Measurements from ENCODE around the gene BCL2L14.
"Not testable (repeated sequence)": the region's sequence is repeated elsewhere in the genome, so short reads cannot be mapped to it uniquely, and the experiment has no call there.

BCL2L14 gene

DNA sequence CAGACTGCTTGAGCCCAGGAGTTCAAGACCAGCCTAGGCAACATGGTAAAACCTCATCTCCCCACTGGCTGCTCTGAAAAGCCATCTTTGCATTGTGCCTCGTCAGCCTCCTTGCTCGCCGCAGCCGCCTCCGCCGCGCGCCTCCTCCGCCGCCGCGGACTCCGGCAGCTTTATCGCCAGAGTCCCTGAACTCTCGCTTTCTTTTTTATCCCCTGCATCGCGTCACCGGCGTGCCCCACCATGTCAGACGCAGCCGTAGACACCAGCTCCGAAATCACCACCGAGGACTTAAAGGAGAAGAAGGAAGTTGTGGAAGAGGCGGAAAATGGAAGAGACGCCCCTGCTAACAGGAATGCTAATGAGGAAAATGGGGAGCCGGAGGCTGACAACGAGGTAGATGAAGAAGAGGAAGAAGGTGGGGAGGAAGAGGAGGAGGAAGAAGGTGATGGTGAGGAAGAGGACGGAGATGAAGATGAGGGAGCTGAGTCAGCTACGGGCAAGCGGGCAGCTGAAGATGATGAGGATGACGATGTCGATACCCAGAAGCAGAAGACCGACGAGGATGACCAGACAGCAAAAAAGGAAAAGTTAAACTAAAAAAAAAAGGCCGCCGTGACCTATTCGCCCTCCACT lies 40.3 kb downstream of the BCL2L14 start:
- DNase-seq, result not testable (repeated sequence)

DNA sequence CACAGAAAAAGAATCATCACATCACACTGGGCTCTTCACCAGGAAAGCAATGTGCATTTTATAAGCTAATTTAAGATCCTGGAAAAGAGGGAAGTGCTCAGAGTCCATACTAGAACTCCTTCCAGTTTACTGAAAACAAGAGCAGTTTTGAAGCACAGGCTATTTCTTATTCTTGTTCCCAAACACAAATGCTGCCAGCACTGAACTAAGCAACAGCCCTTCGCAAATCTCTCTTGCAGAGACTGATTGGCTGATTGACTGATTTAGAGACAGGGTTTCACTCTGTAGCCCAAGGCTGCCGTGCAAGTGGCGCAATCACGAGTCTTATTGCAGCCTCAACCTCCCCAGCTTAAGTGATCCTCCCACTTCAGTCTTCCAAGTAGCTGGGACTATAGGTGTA lies 44.8 kb downstream of the BCL2L14 start:
- DNase-seq, result peak; percentile 24

DNA sequence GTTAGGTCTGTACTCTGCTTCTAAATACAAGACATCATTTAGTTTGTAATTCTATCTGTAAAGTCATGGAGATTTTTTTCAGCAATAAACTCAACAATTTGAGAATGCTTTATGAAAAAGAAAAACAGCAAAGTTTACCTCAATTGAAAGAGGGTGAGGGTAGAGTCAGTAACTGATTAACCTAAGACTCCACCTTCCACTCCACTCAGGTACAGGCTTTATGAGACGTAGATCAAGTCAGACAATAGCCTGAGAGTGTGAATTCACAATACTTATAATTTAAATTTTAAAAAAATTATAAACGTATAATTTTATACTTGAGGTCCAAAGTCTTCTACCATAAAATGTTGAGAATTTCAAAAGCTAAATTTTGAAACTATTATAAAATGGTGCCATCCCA lies 45.9 kb downstream of the BCL2L14 start:
- no peak for DNase-seq

DNA sequence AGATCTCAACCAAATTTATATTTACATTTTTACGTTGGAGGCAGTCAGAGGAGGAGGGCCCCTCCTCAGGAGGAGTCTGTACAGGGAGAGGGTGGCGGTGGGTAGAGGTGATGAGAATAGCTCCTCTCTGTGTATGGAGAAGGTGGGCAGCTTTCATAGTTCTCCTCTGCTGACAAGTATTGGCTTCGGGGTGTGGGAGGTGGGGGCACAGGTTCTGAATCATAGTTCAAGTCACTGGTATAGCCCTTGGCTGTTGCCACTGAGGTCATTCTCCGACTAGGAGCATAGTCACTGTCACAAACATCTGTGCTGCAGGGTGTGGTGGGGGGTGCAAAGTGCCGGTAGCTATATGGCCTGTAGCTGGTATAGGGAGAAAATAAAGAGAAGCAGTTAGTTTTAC lies 50.3 kb downstream of the BCL2L14 start:
- DNase-seq, result no peak

DNA sequence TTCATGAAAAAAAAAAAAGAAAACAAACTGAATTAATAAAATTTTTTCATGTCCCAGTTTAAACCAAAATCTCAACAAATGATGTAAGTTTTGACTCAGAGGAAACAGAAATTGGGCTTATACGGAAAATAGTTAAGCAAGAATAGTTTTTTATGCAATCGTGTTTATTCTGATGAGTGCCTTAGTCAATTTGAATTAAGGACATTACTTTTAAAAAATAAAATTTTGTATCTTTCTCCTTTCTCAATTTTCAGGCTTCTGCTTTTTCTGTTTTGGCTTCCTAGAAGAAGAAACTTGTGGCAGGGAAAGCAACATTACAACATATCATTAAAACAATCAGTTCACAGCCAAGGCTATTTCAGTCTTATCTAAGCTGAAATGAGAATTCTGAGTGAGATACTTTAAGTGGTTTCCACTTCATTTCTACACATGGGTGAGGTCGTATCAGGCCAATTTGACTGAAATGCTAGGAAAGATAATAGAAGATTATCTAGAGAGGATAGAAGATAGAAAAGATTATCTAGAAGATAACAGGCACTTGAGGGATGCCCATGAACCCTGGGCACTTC lies 52.4 kb downstream of the BCL2L14 start:
- DNase-seq, result no peak

DNA sequence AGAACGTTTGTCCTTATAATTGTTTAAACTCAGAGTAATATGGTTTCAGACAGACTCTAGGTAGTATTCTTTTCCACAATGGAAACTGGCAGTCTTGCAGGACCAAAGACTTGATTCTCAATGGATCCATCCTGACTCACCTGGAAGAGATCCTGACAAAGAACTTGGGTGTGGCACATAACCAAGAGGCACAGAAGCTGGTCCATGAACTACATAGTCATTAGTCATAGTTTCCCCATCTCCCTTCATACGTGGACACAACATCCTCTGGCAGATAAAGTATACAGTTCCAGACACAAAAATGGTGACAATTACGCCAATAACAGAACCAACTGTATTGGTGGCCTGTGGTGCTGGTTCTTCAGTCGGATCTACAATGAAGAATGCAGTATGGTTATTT lies 55.8 kb downstream of the BCL2L14 start:
- no peak for DNase-seq

DNA sequence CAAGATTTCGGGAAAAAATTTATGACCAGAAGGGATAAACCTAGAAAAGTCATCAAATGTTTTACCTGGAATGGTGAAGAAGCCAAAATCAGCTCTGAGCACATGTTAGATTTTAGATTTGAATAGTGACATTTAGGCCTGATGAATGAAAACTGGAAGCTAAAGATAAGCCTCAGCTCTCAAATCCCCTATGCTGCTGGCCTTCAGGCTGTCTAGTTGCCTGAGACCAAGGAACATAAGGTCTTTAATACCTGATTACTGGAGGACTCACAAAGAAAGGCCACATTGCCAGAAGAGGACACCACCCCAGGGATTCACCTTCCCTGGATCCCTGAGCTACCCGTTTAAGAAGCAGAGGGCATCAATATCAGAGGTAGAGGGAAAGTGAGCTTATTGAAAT lies 56.6 kb downstream of the BCL2L14 start:
- no peak for DNase-seq

DNA sequence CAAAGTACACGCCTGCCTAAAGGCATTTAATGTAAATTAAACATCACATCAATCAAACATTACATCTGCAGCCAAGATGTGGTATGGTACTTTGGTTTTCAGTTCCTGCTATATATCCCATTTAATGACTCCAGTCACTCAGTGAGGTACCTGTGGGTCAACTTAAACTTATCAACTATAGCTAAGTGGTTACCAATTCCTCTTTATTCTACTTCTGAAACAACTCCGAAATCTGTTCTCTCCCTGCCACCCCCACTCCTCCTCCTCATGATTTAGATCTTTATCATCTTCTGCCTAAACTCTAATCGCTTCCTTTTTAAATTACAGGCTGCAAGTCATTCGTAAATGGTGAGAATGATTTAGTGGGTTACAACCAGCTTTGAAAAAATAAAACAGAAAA lies 57.9 kb downstream of the BCL2L14 start:
- DNase-seq, result no peak

DNA sequence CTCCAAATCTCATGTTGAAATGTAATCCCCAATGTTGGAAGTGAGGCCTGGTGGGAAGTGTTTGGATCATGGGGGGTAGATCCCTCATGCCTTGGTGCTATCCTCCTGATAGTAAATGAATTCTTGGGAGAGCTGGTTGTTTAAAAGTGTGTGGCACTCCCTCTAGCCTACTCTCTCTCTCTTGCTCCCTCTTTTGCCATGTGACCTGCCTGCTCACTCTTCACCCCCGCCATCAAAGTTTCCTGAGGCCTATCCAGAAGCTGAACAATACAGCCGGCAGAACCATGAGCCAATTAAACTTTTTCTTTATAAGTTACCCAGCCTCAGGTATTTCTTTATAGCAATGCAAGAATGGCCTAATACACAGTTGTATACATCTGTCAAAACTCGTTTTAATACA lies 62.5 kb downstream of the BCL2L14 start:
- DNase-seq, result no peak

DNA sequence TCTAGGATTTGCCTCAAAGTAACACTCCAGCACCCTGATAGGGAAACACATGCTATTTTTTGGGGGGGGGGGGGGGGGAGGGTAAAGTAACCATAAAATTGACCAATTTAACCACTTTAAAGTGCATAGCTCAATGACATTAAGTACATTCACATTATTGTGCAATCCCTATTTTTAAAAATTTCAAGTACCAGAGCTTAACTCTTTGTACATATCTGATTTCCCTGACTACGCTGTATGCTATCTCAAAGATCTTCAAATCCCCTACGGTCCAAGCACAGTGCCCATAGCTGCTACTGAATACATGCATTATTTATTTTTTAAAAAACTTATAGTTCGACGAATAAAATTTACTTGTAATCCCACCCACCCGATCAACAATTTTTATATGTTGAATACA lies 63.0 kb downstream of the BCL2L14 start:
- DNase-seq, result no peak

DNA sequence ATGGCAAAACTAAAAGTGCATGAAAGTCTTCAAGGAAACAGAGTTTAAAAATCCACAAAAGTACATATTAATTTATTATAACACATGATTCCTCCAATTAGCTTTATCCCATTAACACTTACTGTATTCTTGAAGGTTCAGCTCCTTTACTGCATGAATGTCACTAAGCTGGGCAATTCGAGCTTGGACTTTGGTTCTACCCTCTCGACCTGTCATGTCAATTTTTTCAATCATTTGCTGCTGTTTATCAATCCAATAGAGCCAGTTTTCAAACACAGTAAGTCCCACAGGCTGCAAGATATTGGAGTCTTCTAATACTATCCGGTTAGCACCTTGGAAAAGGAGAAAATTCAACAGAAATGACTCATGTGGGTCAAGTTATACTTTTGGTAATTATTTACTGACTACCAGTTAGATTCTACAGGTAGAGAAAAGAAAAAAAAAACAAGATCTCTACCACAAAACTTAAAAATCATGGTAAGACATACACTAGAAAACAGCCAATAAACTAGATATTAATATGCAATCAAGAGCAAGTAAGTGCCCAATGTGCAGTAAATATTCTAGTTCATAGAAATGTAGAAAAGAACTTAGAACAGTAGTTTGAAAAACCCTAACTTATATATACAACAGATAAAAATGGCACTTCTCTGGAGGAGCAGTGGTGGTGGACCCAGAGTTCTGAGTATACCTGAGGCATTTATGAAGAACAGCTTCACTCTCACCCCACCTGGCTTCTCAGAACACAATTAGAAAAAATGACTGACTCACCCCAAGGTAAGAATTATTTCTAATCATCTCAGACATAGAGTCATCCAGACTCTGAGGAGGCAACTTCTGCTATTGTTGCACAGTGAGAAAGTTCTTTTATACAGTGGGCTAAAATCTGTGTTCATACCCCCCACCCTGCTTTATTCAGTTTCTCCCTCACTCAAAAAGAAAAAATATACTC lies 67.7 kb downstream of the BCL2L14 start:
- DNase-seq, result no peak

DNA sequence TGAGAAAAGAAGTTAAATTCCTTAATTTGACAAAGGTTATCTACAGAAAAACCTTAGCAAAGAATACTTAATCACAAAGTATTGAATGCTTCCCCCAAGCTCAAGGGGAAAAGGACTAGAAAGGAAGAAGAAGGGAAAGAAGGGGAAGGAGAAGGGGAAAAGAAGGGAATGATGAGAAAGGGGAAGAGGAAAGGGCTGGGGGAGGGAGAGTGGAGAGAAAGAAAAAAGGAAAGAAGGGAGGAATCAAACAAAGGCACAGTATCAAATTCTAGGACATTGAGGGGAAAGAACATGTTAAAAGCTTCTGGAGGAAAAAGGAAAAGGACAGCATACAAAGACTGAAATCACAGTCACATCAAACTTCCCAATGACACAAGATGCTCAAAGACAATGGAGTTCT lies 70.3 kb downstream of the BCL2L14 start:
- no peak for DNase-seq

DNA sequence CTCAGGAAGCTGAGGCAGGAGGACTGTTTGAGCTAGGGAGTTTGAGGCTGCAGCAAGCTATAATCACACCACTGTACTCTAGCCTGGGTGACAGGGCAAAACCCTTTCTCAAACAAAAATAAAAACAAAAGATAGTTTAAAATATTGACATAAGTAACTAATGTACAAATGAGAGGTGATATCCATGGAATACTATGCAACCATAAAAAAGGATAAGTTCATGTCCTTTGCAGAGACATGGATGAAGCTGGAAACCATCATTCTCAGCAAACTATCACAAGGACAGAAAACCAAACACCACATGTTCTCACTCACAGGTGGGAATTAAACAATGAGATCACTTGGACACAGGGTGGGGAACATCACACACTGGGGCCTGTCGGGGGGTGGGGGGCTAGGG lies 73.8 kb downstream of the BCL2L14 start:
- not testable (repeated sequence) for DNase-seq

DNA sequence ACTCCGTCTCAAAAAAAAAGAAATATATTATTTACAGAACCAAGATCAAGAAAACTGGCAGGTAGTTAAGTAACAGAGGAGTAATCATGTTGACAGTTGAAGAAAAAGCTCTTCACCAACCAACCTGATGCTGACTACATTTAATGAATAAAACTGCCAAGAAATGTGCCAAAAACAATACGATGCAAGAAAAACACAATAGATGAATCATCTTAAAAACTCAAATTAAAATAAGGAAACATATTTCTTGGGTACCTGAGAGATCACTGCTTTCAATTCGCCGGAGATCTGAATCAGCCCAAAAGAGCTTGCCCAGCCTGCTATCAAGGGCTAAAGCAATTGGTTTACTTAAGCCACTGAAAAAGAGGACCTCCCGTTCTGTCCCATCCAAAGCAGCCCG lies 76.4 kb downstream of the BCL2L14 start:
- no peak for DNase-seq

All from midbrain (tissue), 1 donor.